Kidney (tissue), 14 donors: Measurements from ENCODE around the gene TRAF3. TPM values are rescaled to one million over a fixed set of nuclear protein-coding genes. Genes with fewer than 3 reads are reported as not detected.
A peak's percentile ranks its signal among the peaks of the same experiment; 100 is the strongest.

ENCODE experiments used
- DNase-seq, 5 donors: peaks; one replicate each; pipeline ENCODE4 v3.0.0-alpha.2; 2013 to 2020
- FAIRE-seq: peaks from 2 replicates; lab custom pipeline; 2012; peaks lifted over from hg19 to GRCh38; lab: Jason Lieb, UNC
- H3K27ac ChIP-seq, 2 donors: one replicate each; pipeline ENCODE4 v1.7.0; 2013; ENCODE audit warnings: low read depth in 2 of 2, low read length in 2 of 2, inconsistent platforms in 1 of 2
- H3K27me3 ChIP-seq: one replicate; pipeline ENCODE4 v1.7.1; 2013; ENCODE audit warnings: low read length, inconsistent platforms; ENCODE audit not compliant: control insufficient read depth, insufficient read depth
- H3K36me3 ChIP-seq, 3 donors: one replicate each; pipeline versions ENCODE4 v1.7.0 to v1.7.1; 2013; ENCODE audit warnings: low read length in 3 of 3, control low read depth in 1 of 3, inconsistent platforms in 1 of 3; ENCODE audit not compliant: insufficient read depth in 3 of 3, control insufficient read depth in 2 of 3
- H3K4me1 ChIP-seq, 3 donors: one replicate each; pipeline versions ENCODE4 v1.7.0 to v1.7.1; 2013; ENCODE audit warnings: low read length in 3 of 3, inconsistent platforms in 1 of 3, low read depth in 1 of 3; ENCODE audit not compliant: control insufficient read depth in 2 of 3, insufficient read depth in 2 of 3
- H3K4me3 ChIP-seq, 3 donors: one replicate each; pipeline versions ENCODE4 v1.7.0 to v1.8.1; 2013; ENCODE audit warnings: low read length in 3 of 3, control low read depth in 1 of 3, inconsistent platforms in 1 of 3
- H3K9ac ChIP-seq, 3 donors: one replicate each; pipeline versions ENCODE4 v1.7.0 to v1.7.1; 2013; ENCODE audit warnings: low read length in 3 of 3, control low read depth in 1 of 3, inconsistent platforms in 1 of 3
- H3K9me3 ChIP-seq, 3 donors: one replicate each; pipeline versions ENCODE4 v1.7.0 to v1.7.1; 2013; ENCODE audit warnings: low read length in 3 of 3, control low read depth in 1 of 3, inconsistent platforms in 1 of 3; ENCODE audit not compliant: control insufficient read depth in 2 of 3, insufficient read depth in 1 of 3
- CTCF ChIP-seq: IDR thresholded peaks from 3 replicates; pipeline ENCODE4 v1.5.1; 2012; ENCODE audit warnings: mild to moderate bottlenecking, moderate library complexity, borderline replicate concordance; ENCODE audit not compliant: insufficient read depth; ENCODE audit errors: extremely low read depth
- intact Hi-C: fragments of 100-400 bp; cut with DNase I; formaldehyde crosslinking; loops from one replicate; pipeline ENCODE4 v1.11.1; 2022
- polyA plus RNA-seq: library from polyadenylated mRNA; stranded (reverse); fragments of 350-450 nt; fragmentation: Illumina TruSeq; extraction: RNeasy Lipid Tissue Mini Kit (QIAGEN cat#74804); gene quantifications from one replicate; pipeline ENCODE4 v1.2.3, GENCODE V29; 2014; ENCODE audit warnings: low read depth, low replicate concordance; ENCODE audit not compliant: insufficient read depth
- total RNA-seq: library from RNA; stranded (reverse); fragmentation: NEBNext Ultra II Directional; extraction: Animal tissue kit (Norgen Biotek cat#: 25700); gene quantifications from one replicate; pipeline ENCODE4 v1.2.1, GENCODE V29; 2021
- donor health status: control.
- donor health status: control.
- donor health status: control.
- donor health status: control.
- donor health status: control.
- donor health status: DM: yes; HTN: yes; CAD: no.
- donor health status: Normal renal cell carcinoma (clear cell type).

TRAF3 gene
- total and polyA plus RNA-seq, 2 donors from 2014 or later: 5.2 to 35.4 TPM

DNA sequence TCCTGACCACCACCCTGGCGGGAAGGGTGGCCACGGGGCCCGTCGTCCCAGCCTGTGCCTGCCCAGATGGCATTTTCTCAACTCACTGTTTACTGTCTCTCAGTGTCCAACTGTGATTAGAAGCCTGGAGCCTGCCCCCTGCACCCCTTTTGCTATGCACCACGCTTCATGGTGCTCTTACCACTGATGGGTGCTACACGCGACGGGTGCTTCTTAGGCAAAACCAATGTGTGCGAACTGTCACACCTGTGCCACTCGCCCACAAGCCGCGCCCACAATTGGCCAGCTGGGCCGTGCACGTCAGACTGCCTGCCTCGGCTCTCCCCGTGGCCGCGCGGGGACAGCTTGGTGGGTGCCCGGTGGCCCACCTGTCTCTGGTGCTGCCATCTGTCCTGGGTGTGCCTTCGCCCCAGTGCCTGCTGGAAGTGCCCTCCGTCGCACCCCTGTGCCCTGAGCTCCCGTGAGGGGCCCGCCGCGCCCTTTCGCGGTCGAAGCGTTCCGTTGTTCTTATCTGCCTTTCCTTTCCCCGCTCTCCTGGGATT is 130.1 kb downstream of the TRAF3 start:
- Histone ChIP-seq H3K36me3 (peaks cover 2 to 4% (median 2%) of the 10 kb centered on the region in 3 donors), H3K9me3 (no peaks in the 10 kb centered on the region), H3K4me1 (no peaks in the 10 kb centered on the region), H3K4me3 (no peak overlapping the region), H3K27ac (no peak overlapping the region), H3K27me3 (no peaks in the 10 kb centered on the region), H3K9ac (no peak overlapping the region)
- no peak for TF ChIP-seq CTCF
- DNase-seq (peak in 1 of 5 donors; percentile 79), FAIRE-seq (no peak)
- intact Hi-C loops: no loop called here

DNA sequence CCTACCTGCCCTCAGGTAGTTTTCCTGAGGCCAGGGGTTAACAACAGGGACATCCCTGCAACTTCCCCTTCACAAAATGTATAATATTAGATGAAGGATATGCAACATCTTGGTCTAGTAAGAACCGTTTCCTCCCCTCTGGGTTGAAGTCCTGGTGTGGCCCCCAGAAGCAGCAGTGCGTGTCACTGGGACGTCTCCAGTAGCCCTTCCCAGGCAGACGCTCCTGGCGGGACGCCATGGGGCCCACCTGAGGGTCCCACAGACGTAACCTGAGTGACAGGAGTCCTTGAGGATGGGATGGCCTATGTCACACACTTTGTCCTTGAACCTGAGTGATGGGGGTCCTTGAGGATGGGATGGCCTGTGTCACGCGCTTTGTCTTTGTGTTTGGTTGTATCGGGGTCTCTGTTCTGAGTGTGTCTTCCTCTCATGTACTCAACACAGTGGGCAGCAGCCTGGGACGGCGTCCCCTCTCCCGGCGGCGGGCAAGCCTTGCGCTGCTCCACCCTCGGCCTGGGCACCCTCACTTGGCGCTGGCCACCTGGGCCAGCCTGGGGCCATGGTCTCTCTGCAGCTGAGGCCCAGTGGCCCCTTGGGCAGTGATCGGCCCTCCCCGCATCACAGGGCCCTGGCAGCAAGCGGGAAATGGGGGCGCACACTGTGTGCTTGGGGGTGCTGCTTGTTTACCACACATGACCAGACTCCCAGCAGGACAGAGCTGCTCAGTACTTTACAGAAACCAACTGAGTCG is 130.9 kb downstream of the TRAF3 start:
- H3K4me1 ChIP-seq: no peaks in the 10 kb centered on the region
- no peak for FAIRE-seq
- no peak overlapping the region for H3K4me3 ChIP-seq
- intact Hi-C loops: no loop called here
- H3K9ac ChIP-seq: no peak overlapping the region
- no peak for TF ChIP-seq CTCF
- H3K27ac ChIP-seq: no peak overlapping the region
- peaks cover 2 to 4% (median 2%) of the 10 kb centered on the region in 3 donors for H3K36me3 ChIP-seq
- H3K27me3 ChIP-seq: no peaks in the 10 kb centered on the region
- no peaks in the 10 kb centered on the region for H3K9me3 ChIP-seq
- peak in 1 of 5 donors; percentile 45 for DNase-seq

DNA sequence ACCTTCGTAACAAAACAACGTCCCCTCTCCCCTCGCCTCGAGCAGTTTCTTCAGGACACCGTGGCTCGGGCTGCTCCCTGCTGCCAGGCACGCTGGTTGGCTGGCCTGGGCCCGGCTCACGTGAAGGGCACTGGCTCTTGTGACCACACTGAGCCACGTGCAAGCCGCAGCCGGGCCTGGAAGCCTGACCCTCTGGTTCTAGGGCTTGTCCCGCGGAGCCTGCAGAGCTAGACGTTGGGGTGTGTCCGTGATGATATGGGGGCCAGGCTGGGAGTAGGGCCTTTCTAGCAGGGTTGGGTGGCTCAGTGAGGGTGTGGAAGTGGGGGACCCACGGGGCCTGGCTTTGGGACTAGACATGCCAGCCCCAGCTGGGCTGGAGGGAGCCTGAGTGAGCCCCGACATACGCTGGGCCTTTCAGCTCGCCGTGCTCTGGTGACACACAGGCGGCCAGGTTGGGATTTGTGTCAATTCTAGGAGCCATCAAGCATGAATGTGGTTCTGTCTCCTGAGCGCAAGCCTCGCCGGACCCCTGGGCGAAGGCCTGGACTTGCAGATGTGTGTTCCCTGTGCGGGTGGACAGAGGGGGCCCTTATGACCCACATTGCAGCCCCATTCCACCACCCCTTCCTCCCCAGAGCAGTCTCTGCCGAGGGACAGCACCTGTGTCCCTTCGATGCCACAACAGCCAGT is 131.7 kb downstream of the TRAF3 start:
- H3K4me1 ChIP-seq: no peaks in the 10 kb centered on the region

More for the DNA sequence above, 131.7 kb downstream of the TRAF3 start:
- Histone ChIP-seq H3K27ac (no peak overlapping the region), H3K36me3 (peaks cover under 1 to 2% (median 2%) of the 10 kb centered on the region in 3 donors), H3K9ac (no peak overlapping the region), H3K27me3 (no peaks in the 10 kb centered on the region), H3K4me3 (no peak overlapping the region), H3K9me3 (no peaks in the 10 kb centered on the region)
- intact Hi-C loops: no loop called here
- DNase-seq (peak in 1 of 5 donors; percentile 34), FAIRE-seq (no peak)
- TF ChIP-seq CTCF: no peak
